Calu3 (cell line): ENCODE results near the gene CASP12. TPM values are rescaled to one million over a fixed set of nuclear protein-coding genes. Genes with fewer than 3 reads are reported as not detected.

Experiments
- BruUV-seq: library from RNA; stranded (reverse); fragments of 400-500 nt; replicated peaks from 2 replicates; lab custom pipeline; 2021; lab: Mats Ljungman, UMichigan
- CTCF ChIA-PET: fragments of 300-600 bp; sonication (Branson Sonifier 250); formaldehyde crosslinking; loops from one replicate; lab custom pipeline; 2022; ENCODE audit warnings: antibody characterized with exemption; lab: Charles Lee
- DNase-seq: peaks from one replicate; pipeline ENCODE4 v3.0.0; 2022
- H3K27ac Mint-ChIP-seq: one replicate; pipeline ENCODE4 v1.8.0; 2022; ENCODE audit warnings: mixed read lengths; ENCODE audit not compliant: unreplicated experiment
- H3K27me3 Mint-ChIP-seq: one replicate; pipeline ENCODE4 v1.8.0; 2022; ENCODE audit warnings: mixed read lengths; ENCODE audit not compliant: unreplicated experiment
- H3K36me3 Mint-ChIP-seq: one replicate; pipeline ENCODE4 v1.8.0; 2022; ENCODE audit warnings: mild to moderate bottlenecking, moderate library complexity, mixed read lengths; ENCODE audit not compliant: insufficient read depth, unreplicated experiment
- H3K4me1 Mint-ChIP-seq: one replicate; pipeline ENCODE4 v1.8.0; 2022; ENCODE audit warnings: mild to moderate bottlenecking, low read depth, mixed read lengths; ENCODE audit not compliant: unreplicated experiment
- H3K4me3 Mint-ChIP-seq: one replicate; pipeline ENCODE4 v1.8.0; 2022; ENCODE audit warnings: mild to moderate bottlenecking, low read depth, moderate library complexity, mixed read lengths; ENCODE audit not compliant: unreplicated experiment
- H3K9me3 Mint-ChIP-seq: one replicate; pipeline ENCODE4 v1.8.0; 2022; ENCODE audit warnings: low read depth, mixed read lengths; ENCODE audit not compliant: unreplicated experiment
- CTCF ChIP-seq: fragments of 200-600 bp; IDR thresholded peaks from one replicate; pipeline ENCODE4 v1.8.0; 2022; ENCODE audit warnings: antibody characterized with exemption; ENCODE audit not compliant: unreplicated experiment
- intact Hi-C: fragments of 100-400 bp; cut with micrococcal nuclease; formaldehyde crosslinking; loops from one replicate; pipeline ENCODE4 v1.10.0; 2022; ENCODE audit not compliant: unreplicated experiment
- total RNA-seq: library from RNA; stranded (reverse); gene quantifications from 2 replicates; pipeline ENCODE4 v1.2.3, GENCODE V29; 2022

The CASP12 gene
- total RNA-seq, 1 experiment from 2014 or later, result not detected

DNA sequence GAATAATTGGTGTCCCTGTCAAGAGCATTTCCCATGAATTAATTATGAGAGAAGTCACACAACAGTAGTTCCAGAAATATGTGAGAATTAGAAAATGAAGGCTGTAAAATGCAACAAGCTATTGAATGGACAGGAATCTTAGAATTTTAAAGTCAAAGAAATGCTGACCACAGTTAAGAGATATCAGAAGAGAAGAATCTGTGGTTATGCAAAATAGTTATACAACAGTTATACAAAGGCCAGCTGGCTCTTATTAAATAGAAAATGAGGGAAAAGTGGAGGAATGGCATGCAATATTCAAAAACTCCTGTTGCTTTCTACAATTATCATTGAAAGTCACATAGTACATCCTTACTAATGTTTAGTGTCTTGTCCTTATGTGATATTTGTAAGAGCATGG is 27.4 kb downstream of the CASP12 start:
- Mint-ChIP-seq H3K36me3 (no peaks in the 10 kb centered on the region), H3K9me3 (peaks cover 3% of the 10 kb centered on the region), H3K27me3 (no peaks in the 10 kb centered on the region), H3K27ac (no peak overlapping the region), H3K4me3 (no peak overlapping the region), H3K4me1 (no peaks in the 10 kb centered on the region)
- no TSS peak for BruUV-seq
- DNase-seq, result no peak
- CTCF ChIA-PET, result no interaction called here
- no peak for TF ChIP-seq CTCF
- intact Hi-C loops, result no loop called here

DNA sequence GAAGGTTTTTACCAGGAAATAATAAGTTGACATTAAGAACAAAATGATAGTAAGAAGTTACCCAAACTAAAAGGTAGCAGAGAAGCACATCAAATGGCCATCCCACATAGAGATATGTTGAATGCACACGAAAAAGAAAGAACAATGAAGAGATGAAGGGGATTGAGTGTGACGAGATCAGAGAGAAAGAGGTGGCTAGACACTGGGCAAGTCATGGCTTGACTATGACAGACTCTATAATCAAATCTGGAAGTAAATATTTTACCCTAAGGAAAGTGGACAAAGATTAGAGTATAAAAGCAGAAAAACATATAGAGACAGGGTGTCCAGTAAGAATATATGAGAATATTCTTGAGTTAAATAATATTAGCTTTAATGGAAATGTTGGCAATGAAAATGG is 31.4 kb downstream of the CASP12 start:
- intact Hi-C loops, result no loop called here
- Mint-ChIP-seq H3K27me3 (no peaks in the 10 kb centered on the region), H3K4me1 (no peaks in the 10 kb centered on the region), H3K36me3 (no peaks in the 10 kb centered on the region), H3K4me3 (no peak overlapping the region), H3K27ac (no peak overlapping the region), H3K9me3 (peaks cover 3% of the 10 kb centered on the region)
- no TSS peak for BruUV-seq
- no peak for DNase-seq
- no peak for TF ChIP-seq CTCF
- CTCF ChIA-PET, result no interaction called here

- Mint-ChIP-seq H3K27me3 (no peaks in the 10 kb centered on the region), H3K27ac (no peak overlapping the region), H3K4me3 (no peak overlapping the region), H3K36me3 (no peaks in the 10 kb centered on the region), H3K4me1 (no peaks in the 10 kb centered on the region), H3K9me3 (no peaks in the 10 kb centered on the region)
- no peak for DNase-seq
- CTCF ChIA-PET, result no interaction called here
- intact Hi-C loops, result no loop called here
- no TSS peak for BruUV-seq
- no peak for TF ChIP-seq CTCF
These were observed 39.1 kb downstream of the CASP12 start for GRCh38 chr11:104858882-104859775.

DNA sequence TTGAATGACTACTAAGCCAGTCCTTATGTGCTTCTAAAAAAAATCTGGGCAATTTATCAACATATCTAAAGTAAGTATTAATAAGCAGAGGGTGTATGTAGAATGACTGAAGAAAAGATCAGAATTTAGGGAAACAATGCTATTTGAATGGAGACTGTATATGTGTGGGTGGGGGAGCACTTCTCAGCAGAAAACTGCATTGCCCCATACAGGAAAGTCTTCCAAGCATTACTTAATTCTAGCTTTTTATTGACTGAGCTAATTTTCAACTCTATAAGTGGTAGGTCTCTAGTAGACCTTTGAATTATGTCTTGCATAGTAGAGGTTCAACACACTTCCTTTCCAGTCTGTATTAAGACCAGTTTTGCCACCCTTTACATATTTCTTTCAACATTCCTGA is 41.7 kb downstream of the CASP12 start:
- TF ChIP-seq CTCF, result no peak
- no peaks in the 10 kb centered on the region for H3K27me3 Mint-ChIP-seq
- CTCF ChIA-PET, result no interaction called here
- H3K4me3 Mint-ChIP-seq, result no peak overlapping the region
- intact Hi-C loops, result no loop called here
- no peak overlapping the region for H3K27ac Mint-ChIP-seq
- H3K36me3 Mint-ChIP-seq, result no peaks in the 10 kb centered on the region
- H3K4me1 Mint-ChIP-seq, result no peaks in the 10 kb centered on the region
- H3K9me3 Mint-ChIP-seq, result no peaks in the 10 kb centered on the region
- DNase-seq, result no peak
- no TSS peak for BruUV-seq
